ENCODE data around the gene PHF2. TPM values are rescaled to one million over a fixed set of nuclear protein-coding genes. Genes with fewer than 3 reads are reported as not detected.
"Not testable (repeated sequence)": the region's sequence is repeated elsewhere in the genome, so short reads cannot be mapped to it uniquely, and the experiment has no call there.

The PHF2 gene
- total RNA-seq, 1 experiment from 2014 or later: 10.3 TPM

GRCh38 chr9:93669958-93670207, 93.5 kb downstream of the PHF2 start:
- no peaks in the 10 kb centered on the region for H3K36me3 ChIP-seq (ENCODE audit: control insufficient read depth, insufficient read depth, low read length)
- H3K4me3 ChIP-seq (ENCODE audit: low read depth, low read length): no peak overlapping the region
- no peak overlapping the region for H3K4me3 Mint-ChIP-seq (ENCODE audit: unreplicated experiment)
- no peaks in the 10 kb centered on the region for H3K9me3 Mint-ChIP-seq (ENCODE audit: unreplicated experiment)
- no peaks in the 10 kb centered on the region for H3K9me3 ChIP-seq
- peaks cover 14% of the 10 kb centered on the region for H3K36me3 Mint-ChIP-seq (ENCODE audit: insufficient read depth, unreplicated experiment)
- no peak for TF ChIP-seq CTCF (IDR thresholded peaks at IDR 0.05; ENCODE audit: insufficient read depth in 1 of 2, low read depth in 1 of 2, low read length in 1 of 2, severe bottlenecking in 1 of 2, unreplicated experiment in 1 of 2)
- ChIA-PET POLR2A (no interaction called here), CTCF (no interaction called here)
- BruUV-seq (replicated peaks): no TSS peak
- H3K4me1 Mint-ChIP-seq (ENCODE audit: low read depth, unreplicated experiment): no peaks in the 10 kb centered on the region
- no peaks in the 10 kb centered on the region for H3K27me3 Mint-ChIP-seq (ENCODE audit: insufficient read depth, unreplicated experiment)
- no peaks in the 10 kb centered on the region for H3K4me1 ChIP-seq
- no peaks in the 10 kb centered on the region for H3K27me3 ChIP-seq (replicated peaks; ENCODE audit: control insufficient read depth, insufficient read depth, low read length)
- no peak for DNase-seq
- no peak overlapping the region for H3K27ac Mint-ChIP-seq (ENCODE audit: unreplicated experiment)
- intact Hi-C loops (cut with micrococcal nuclease; ENCODE audit: unreplicated experiment): no loop called here

- Histone ChIP-seq H3K36me3 (ENCODE audit: control insufficient read depth, insufficient read depth, low read length) (no peaks in the 10 kb centered on the region), H3K4me3 (ENCODE audit: low read depth, low read length) (no peak overlapping the region), H3K9me3 (no peaks in the 10 kb centered on the region), H3K27me3 (replicated peaks; ENCODE audit: control insufficient read depth, insufficient read depth, low read length) (no peaks in the 10 kb centered on the region), H3K4me1 (no peaks in the 10 kb centered on the region)
- TF ChIP-seq CTCF (IDR thresholded peaks at IDR 0.05; ENCODE audit: insufficient read depth in 1 of 2, low read depth in 1 of 2, low read length in 1 of 2, severe bottlenecking in 1 of 2, unreplicated experiment in 1 of 2): no peak
- H3K27ac Mint-ChIP-seq (ENCODE audit: unreplicated experiment): no peak overlapping the region
- ChIA-PET POLR2A (no interaction called here), CTCF (no interaction called here)
- no peaks in the 10 kb centered on the region for H3K27me3 Mint-ChIP-seq (ENCODE audit: insufficient read depth, unreplicated experiment)
- intact Hi-C loops (cut with micrococcal nuclease; ENCODE audit: unreplicated experiment): no loop called here
- no peaks in the 10 kb centered on the region for H3K9me3 Mint-ChIP-seq (ENCODE audit: unreplicated experiment)
- no TSS peak for BruUV-seq (replicated peaks)
- H3K4me3 Mint-ChIP-seq (ENCODE audit: unreplicated experiment): no peak overlapping the region
- peaks cover 14% of the 10 kb centered on the region for H3K36me3 Mint-ChIP-seq (ENCODE audit: insufficient read depth, unreplicated experiment)
- DNase-seq: peak in 1 of 2 experiments; percentile 9
- no peaks in the 10 kb centered on the region for H3K4me1 Mint-ChIP-seq (ENCODE audit: low read depth, unreplicated experiment)
These were observed 94.0 kb downstream of the PHF2 start for GRCh38 chr9:93670208-93671019.

GRCh38 chr9:93671020-93671338, 94.6 kb downstream of the PHF2 start:
- TF ChIP-seq CTCF (IDR thresholded peaks at IDR 0.05; ENCODE audit: insufficient read depth in 1 of 2, low read depth in 1 of 2, low read length in 1 of 2, severe bottlenecking in 1 of 2, unreplicated experiment in 1 of 2): no peak
- Mint-ChIP-seq H3K9me3 (ENCODE audit: unreplicated experiment) (no peaks in the 10 kb centered on the region), H3K27ac (ENCODE audit: unreplicated experiment) (no peak overlapping the region), H3K27me3 (ENCODE audit: insufficient read depth, unreplicated experiment) (no peaks in the 10 kb centered on the region), H3K4me1 (ENCODE audit: low read depth, unreplicated experiment) (no peaks in the 10 kb centered on the region), H3K4me3 (ENCODE audit: unreplicated experiment) (no peak overlapping the region), H3K36me3 (ENCODE audit: insufficient read depth, unreplicated experiment) (peaks cover 14% of the 10 kb centered on the region)
- no peaks in the 10 kb centered on the region for H3K4me1 ChIP-seq
- DNase-seq: no peak
- H3K4me3 ChIP-seq (ENCODE audit: low read depth, low read length): no peak overlapping the region
- H3K36me3 ChIP-seq (ENCODE audit: control insufficient read depth, insufficient read depth, low read length): no peaks in the 10 kb centered on the region
- H3K27me3 ChIP-seq (replicated peaks; ENCODE audit: control insufficient read depth, insufficient read depth, low read length): no peaks in the 10 kb centered on the region
- BruUV-seq (replicated peaks): no TSS peak
- H3K9me3 ChIP-seq: no peaks in the 10 kb centered on the region
- ChIA-PET CTCF (no interaction called here), POLR2A (no interaction called here)
- intact Hi-C loops (cut with micrococcal nuclease; ENCODE audit: unreplicated experiment): no loop called here

GRCh38 chr9:93672330-93673020, 96.1 kb downstream of the PHF2 start:
- POLR2A ChIA-PET; H3K4me1 ChIP-seq; H3K4me3 ChIP-seq (ENCODE audit: low read depth, low read length); H3K27me3 Mint-ChIP-seq (ENCODE audit: insufficient read depth, unreplicated experiment); CTCF ChIA-PET; H3K9me3 Mint-ChIP-seq (ENCODE audit: unreplicated experiment); BruUV-seq (replicated peaks); H3K9me3 ChIP-seq; H3K4me3 Mint-ChIP-seq (ENCODE audit: unreplicated experiment); H3K36me3 ChIP-seq (ENCODE audit: control insufficient read depth, insufficient read depth, low read length); H3K27ac Mint-ChIP-seq (ENCODE audit: unreplicated experiment); H3K4me1 Mint-ChIP-seq (ENCODE audit: low read depth, unreplicated experiment); intact Hi-C loops (cut with micrococcal nuclease; ENCODE audit: unreplicated experiment); H3K27me3 ChIP-seq (replicated peaks; ENCODE audit: control insufficient read depth, insufficient read depth, low read length): not testable (repeated sequence)
- DNase-seq: peak in 1 of 2 experiments; percentile 9
- peaks cover 14% of the 10 kb centered on the region for H3K36me3 Mint-ChIP-seq (ENCODE audit: insufficient read depth, unreplicated experiment)
